SK-N-SH treated with all-trans-retinoic acid at 6 μM for 48 hours (cell line): ENCODE data around the gene SERTAD1.

Experiments used
- ESRRG ChIP-seq: fragments of 250-450 bp; sonication (Bioruptor Pico); IDR thresholded peaks from 2 replicates; pipeline ENCODE4 v1.6.1; 2021; ENCODE audit warnings: mild to moderate bottlenecking
- ZNF8 ChIP-seq: fragments of 450-650 bp; formaldehyde crosslinking; IDR thresholded peaks from 2 replicates; pipeline ENCODE4 v1.5.0; 2020; ENCODE audit warnings: mild to moderate bottlenecking, moderate library complexity
- TF ChIP-seq, protein P1 (sequence below): fragments of 250-450 bp; sonication (Bioruptor Pico); IDR thresholded peaks from 2 replicates; pipeline ENCODE4 v1.8.0; 2020; ENCODE audit warnings: mild to moderate bottlenecking, moderate library complexity, borderline replicate concordance

DNA sequence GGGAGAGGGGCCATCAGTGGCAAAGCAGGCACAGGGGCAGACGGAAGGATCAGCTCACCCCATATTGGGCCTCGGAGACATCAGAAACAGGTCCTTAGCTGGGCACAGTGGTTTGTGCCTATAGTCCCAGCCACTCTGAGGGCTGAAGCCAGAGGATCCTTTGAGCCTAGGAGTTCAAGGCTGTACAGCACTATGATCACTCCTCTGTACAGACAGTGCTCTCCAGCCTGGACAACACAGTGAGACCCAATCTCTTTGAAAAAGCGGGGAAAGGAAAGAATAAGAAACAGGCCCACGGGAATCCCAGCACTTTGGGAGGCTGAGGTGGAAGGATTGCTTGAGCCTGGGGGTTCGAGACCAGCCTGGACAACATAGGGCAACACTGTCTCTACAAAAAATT, 6.0 kb downstream of the SERTAD1 start:
- TF ChIP-seq, protein P1, sequence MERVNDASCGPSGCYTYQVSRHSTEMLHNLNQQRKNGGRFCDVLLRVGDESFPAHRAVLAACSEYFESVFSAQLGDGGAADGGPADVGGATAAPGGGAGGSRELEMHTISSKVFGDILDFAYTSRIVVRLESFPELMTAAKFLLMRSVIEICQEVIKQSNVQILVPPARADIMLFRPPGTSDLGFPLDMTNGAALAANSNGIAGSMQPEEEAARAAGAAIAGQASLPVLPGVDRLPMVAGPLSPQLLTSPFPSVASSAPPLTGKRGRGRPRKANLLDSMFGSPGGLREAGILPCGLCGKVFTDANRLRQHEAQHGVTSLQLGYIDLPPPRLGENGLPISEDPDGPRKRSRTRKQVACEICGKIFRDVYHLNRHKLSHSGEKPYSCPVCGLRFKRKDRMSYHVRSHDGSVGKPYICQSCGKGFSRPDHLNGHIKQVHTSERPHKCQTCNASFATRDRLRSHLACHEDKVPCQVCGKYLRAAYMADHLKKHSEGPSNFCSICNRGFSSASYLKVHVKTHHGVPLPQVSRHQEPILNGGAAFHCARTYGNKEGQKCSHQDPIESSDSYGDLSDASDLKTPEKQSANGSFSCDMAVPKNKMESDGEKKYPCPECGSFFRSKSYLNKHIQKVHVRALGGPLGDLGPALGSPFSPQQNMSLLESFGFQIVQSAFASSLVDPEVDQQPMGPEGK (CRISPR knock-in tag) = no peak
- no peak for TF ChIP-seq ESRRG
- TF ChIP-seq ZNF8 (CRISPR knock-in tag) = no peak
